ENCODE results near the gene ARL15.

ARL15 gene

GRCh38 chr5:54282876-54283275 is 27.5 kb downstream of the ARL15 start:
- no peak for DNase-seq (ENCODE audit: low spot score)

- DNase-seq (ENCODE audit: low spot score) = no peak
These were observed 28.2 kb downstream of the ARL15 start for GRCh38 chr5:54281960-54282692.

- DNase-seq (ENCODE audit: low spot score) = no peak
These were observed 30.4 kb downstream of the ARL15 start for GRCh38 chr5:54279960-54280359.

GRCh38 chr5:54278979-54279717 is 31.2 kb downstream of the ARL15 start:
- DNase-seq (ENCODE audit: low spot score) = no peak

GRCh38 chr5:54278036-54278830 is 32.1 kb downstream of the ARL15 start:
- DNase-seq (ENCODE audit: low spot score) = no peak

- no peak for DNase-seq (ENCODE audit: low spot score)
These were observed 34.3 kb downstream of the ARL15 start for GRCh38 chr5:54276048-54276447.

- no peak for DNase-seq (ENCODE audit: low spot score)
These were observed 35.0 kb downstream of the ARL15 start for GRCh38 chr5:54275361-54275760.

- DNase-seq (ENCODE audit: low spot score) = no peak
These were observed 35.4 kb downstream of the ARL15 start for GRCh38 chr5:54274944-54275343.

- DNase-seq (ENCODE audit: low spot score) = no peak
These were observed 36.7 kb downstream of the ARL15 start for GRCh38 chr5:54273715-54274114.

GRCh38 chr5:54272746-54273145 is 37.6 kb downstream of the ARL15 start:
- DNase-seq (ENCODE audit: low spot score) = no peak

- DNase-seq (ENCODE audit: low spot score) = no peak
These were observed 40.0 kb downstream of the ARL15 start for GRCh38 chr5:54270326-54270725.

- DNase-seq (ENCODE audit: low spot score) = no peak
These were observed 45.8 kb downstream of the ARL15 start for GRCh38 chr5:54264574-54264973.

- DNase-seq (ENCODE audit: low spot score) = no peak
These were observed 46.9 kb downstream of the ARL15 start for GRCh38 chr5:54263447-54263846.

GRCh38 chr5:54261596-54261995 is 48.8 kb downstream of the ARL15 start:
- DNase-seq (ENCODE audit: low spot score) = no peak

- no peak for DNase-seq (ENCODE audit: low spot score)
These were observed 50.4 kb downstream of the ARL15 start for GRCh38 chr5:54259981-54260380.

- DNase-seq (ENCODE audit: low spot score) = no peak
These were observed 51.3 kb downstream of the ARL15 start for GRCh38 chr5:54259090-54259489.

GRCh38 chr5:54257366-54258118 is 52.8 kb downstream of the ARL15 start:
- no peak for DNase-seq (ENCODE audit: low spot score)

- DNase-seq (ENCODE audit: low spot score) = no peak
These were observed 55.7 kb downstream of the ARL15 start for GRCh38 chr5:54254482-54255198.

GRCh38 chr5:54251981-54252380 is 58.4 kb downstream of the ARL15 start:
- no peak for DNase-seq (ENCODE audit: low spot score)

- no peak for DNase-seq (ENCODE audit: low spot score)
These were observed 61.0 kb downstream of the ARL15 start for GRCh38 chr5:54249210-54250028.
